Measurements from ENCODE around the gene TUT4.

GRCh38 chr1:52567943-52568342, 15.1 kb upstream of the TUT4 start:
- no peak for TF ChIP-seq CTCF (conservative IDR thresholded peaks at IDR 0.05 in 1 of 2, IDR thresholded peaks at IDR 0.05 in 1 of 2; ENCODE audit: low read depth in 1 of 2, low read length in 2 of 2)
- TF ChIP-seq EZH2 (IDR thresholded peaks at IDR 0.05; ENCODE audit: low read length, missing control alignments), result no peak
